ENCODE data around the gene SLC1A6.

SLC1A6 gene

DNA sequence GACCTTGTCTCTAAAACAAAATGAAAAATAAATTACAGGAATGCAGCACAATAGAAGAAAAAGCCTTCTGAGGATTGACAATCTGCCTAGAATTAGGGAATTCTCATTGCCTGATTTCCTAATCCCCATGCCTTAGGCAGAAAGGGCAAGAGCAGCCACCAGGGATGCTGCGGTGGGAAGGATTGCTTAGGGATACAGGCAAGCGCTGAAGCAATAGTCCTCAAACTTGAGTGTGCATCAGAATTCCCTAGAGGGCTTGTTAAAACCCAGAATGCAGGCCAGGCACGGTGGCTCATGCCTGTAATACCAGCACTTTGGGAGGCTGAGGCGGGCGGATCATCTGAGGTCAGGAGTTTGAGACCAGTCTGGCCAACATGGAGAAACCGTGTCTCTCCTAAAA lies 39.4 kb downstream of the SLC1A6 start:
- no peak for TF ChIP-seq GATA2 (IDR thresholded peaks at IDR 0.05; ENCODE audit: low read depth, low read length)
- TF ChIP-seq GATA3 (IDR thresholded peaks at IDR 0.05; ENCODE audit: low read depth, low read length), result no peak

DNA sequence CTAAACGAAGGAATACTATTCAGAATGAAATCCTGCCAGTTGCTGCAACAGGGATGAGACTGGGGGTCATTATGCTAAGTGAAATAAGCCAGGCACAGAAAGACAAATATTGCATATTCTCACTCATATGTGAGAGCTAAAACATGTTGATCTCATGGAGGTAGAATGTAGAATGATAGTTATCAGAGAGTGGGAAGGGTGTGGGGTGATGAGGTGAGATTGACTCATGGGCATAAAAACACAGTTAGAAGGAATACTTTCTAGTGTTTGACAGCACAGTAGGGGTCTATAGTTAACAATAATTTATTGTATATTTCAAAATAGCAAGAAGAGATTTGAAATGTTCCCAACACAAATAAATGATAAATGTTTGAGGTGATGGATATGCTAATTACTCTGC lies 46.2 kb downstream of the SLC1A6 start:
- no peak for TF ChIP-seq GATA2 (IDR thresholded peaks at IDR 0.05; ENCODE audit: low read depth, low read length)
- no peak for TF ChIP-seq GATA3 (IDR thresholded peaks at IDR 0.05; ENCODE audit: low read depth, low read length)

DNA sequence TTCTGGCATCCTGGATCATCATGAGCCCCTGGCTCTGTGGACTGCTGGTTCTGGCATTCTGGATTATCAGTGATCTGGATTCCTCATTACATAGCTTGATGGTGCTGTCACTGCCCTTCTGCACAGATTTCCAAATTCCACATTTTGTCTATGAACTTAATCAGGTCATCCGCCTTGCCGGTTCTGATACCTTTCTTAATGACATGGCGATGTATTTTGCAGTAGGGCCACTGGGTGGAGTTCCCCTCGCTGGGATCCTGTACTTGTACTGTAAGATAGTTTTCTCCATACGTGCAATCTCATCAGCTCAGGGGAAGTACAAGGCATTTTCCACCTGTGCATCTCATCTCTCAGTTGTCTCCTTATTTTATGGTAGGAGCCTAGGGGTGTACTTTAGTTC lies 62.8 kb downstream of the SLC1A6 start:
- no peak for TF ChIP-seq GATA2 (IDR thresholded peaks at IDR 0.05; ENCODE audit: low read depth, low read length)
- TF ChIP-seq GATA3 (IDR thresholded peaks at IDR 0.05; ENCODE audit: low read depth, low read length), result no peak

DNA sequence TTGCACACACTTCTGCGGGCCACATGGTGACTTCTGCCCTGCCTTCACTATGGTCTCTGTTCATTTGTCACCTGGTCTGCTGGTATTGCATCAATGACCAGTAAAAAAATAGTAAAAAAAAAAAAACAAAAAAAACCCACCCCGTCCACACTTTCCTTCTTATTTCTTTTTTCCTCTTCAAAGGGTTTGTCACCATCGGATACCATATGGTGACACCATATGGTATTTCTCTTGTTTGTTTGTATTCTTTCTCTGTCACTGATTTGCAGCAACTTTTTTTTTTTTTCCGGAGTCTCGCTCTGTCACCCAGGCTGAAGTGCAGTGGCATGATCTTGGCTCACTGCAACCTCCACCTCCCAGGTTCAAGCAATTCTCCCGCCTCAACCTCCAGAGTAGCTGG lies 64.5 kb downstream of the SLC1A6 start:
- no peak for TF ChIP-seq GATA2 (IDR thresholded peaks at IDR 0.05; ENCODE audit: low read depth, low read length)
- TF ChIP-seq GATA3 (IDR thresholded peaks at IDR 0.05; ENCODE audit: low read depth, low read length), result no peak

DNA sequence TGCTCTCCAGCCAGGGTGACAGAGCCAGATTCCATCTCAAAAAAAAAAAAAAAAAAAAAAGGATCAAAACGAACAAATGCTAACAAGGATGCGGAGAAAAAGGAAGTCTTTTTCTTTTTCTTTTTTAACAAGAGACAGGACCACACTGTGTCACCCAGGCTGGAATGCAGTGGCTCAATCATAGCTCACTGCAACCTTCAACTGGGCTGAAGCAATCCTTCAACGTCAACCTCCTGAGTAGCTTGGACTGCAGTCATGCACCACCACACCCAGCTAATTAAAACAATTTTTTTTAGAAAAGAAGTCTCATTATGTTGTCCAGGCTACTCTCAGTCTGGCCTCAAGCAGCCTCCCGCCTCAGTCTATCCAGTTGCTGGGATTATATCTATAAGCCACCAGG lies 73.0 kb downstream of the SLC1A6 start:
- TF ChIP-seq GATA2 (IDR thresholded peaks at IDR 0.05; ENCODE audit: low read depth, low read length) (no peak), GATA3 (IDR thresholded peaks at IDR 0.05; ENCODE audit: low read depth, low read length) (no peak)

DNA sequence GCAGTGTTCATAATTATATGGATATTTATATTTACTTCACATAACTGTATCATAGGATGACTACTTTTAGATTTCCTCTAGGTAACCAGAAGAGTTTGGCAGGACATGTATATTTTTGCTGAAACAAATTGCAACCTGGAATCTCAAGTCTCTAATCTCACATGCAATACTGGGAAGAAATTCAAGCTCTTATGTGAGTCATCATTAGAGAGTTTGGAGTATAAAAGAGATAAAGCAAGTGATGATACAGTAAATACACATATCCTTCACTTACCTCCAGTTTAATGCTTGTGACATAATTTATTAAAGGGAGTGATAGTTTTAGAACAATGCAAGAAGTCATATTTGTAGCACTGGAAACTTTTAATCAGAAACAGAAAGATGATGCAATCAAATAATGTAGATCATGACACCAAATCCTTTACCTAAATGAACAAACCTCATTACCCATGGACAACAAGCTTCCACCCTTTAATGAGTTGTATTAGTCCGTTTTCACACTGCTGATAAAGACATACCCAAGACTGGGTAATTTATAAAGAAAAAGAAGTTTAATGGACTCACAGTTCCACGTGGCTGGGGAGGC lies 77.9 kb downstream of the SLC1A6 start:
- TF ChIP-seq GATA3 (IDR thresholded peaks at IDR 0.05; ENCODE audit: low read depth, low read length) (no peak), GATA2 (IDR thresholded peaks at IDR 0.05; ENCODE audit: low read depth, low read length) (no peak)

All from SH-SY5Y (cell line).